ENCODE results near the gene HAUS8. TPM values are rescaled to one million over a fixed set of nuclear protein-coding genes. Genes with fewer than 3 reads are reported as not detected.
A peak's percentile ranks its signal among the peaks of the same experiment; 100 is the strongest.

HAUS8 gene
- total and polyA plus RNA-seq, 4 donors = 4.5 to 15.1 (median 6.5) TPM

GRCh38 chr19:17112700-17113099 lies 37.4 kb upstream of the HAUS8 start:
- intact Hi-C loops (cut with DNase I) = no loop called here
- Histone ChIP-seq H3K27me3 (ENCODE audit: control insufficient read depth in 1 of 2, insufficient read depth in 2 of 2, low read length in 1 of 2) (no peaks in the 10 kb centered on the region), H3K9me3 (ENCODE audit: control insufficient read depth, low read length) (no peaks in the 10 kb centered on the region), H3K4me3 (ENCODE audit: low read length in 2 of 2) (no peak overlapping the region), H3K27ac (ENCODE audit: low read depth in 1 of 2, low read length in 2 of 2) (no peak overlapping the region), H3K36me3 (ENCODE audit: control insufficient read depth in 1 of 2, insufficient read depth in 2 of 2, low read length in 1 of 2) (no peaks in the 10 kb centered on the region), H3K4me1 (ENCODE audit: control insufficient read depth in 1 of 2, insufficient read depth in 2 of 2, low read length in 2 of 2) (peaks cover 0 to 3% of the 10 kb centered on the region in 2 donors)
- WGBS, 2 donors = 85 to 90% methylated on average over 7 of the region's 7 CpGs
- ATAC-seq (ENCODE audit: low FRiP score) (no peak), DNase-seq (peak in 1 of 2 donors; percentile 78)

DNA sequence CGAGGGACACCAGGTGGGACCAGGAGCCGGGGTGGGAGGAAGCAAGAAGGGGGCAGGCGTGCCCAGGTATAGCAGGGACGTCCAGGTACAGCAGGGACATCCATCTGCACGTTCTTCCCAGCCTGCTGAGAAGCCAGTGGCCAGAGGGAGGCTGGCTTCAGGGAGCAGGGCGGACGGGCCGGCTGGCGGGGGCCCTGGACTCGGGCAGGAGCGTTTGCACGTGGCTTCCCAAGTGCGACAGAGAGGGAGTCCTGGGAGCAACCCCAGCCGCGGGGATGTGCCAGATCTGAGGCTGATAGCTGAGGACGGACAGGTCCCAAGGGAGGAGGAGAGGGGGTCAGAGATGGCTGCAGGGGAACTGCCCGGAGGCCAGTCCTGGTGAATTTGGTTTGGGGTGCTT lies 37.0 kb upstream of the HAUS8 start:
- intact Hi-C loops (cut with DNase I) = no loop called here
- Histone ChIP-seq H3K4me3 (ENCODE audit: low read length in 2 of 2) (no peak overlapping the region), H3K4me1 (ENCODE audit: control insufficient read depth in 1 of 2, insufficient read depth in 2 of 2, low read length in 2 of 2) (peaks cover 0 to 3% of the 10 kb centered on the region in 2 donors), H3K27me3 (ENCODE audit: control insufficient read depth in 1 of 2, insufficient read depth in 2 of 2, low read length in 1 of 2) (no peaks in the 10 kb centered on the region), H3K36me3 (ENCODE audit: control insufficient read depth in 1 of 2, insufficient read depth in 2 of 2, low read length in 1 of 2) (no peaks in the 10 kb centered on the region), H3K27ac (ENCODE audit: low read depth in 1 of 2, low read length in 2 of 2) (no peak overlapping the region), H3K9me3 (ENCODE audit: control insufficient read depth, low read length) (no peaks in the 10 kb centered on the region)
- ATAC-seq (ENCODE audit: low FRiP score) = no peak
- DNase-seq = no peak
- 43 to 50% methylated on average over 17 of the region's 17 CpGs for whole genome bisulfite sequencing, 2 donors

DNA sequence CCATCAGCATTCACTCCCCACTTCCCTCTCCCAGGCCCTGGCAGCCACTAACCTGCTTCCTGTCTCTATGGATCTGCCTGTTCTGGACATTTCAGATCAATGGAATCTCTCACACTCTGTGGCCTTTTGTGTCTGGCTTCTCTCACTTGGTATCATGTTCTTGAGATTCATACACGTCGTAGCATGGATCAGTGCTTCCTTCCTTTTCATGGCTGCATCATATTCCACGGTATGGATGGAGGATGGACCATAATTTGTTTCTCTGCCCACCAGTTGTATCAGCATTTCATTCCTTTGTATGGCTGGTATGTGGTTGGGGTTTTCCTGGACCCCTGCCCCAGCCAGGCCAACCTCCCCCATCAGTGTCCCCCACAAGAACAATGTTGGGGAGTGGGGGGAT lies 36.5 kb upstream of the HAUS8 start:
- H3K36me3 ChIP-seq (ENCODE audit: control insufficient read depth in 1 of 2, insufficient read depth in 2 of 2, low read length in 1 of 2) = no peaks in the 10 kb centered on the region
- no peak for DNase-seq
- no peaks in the 10 kb centered on the region for H3K9me3 ChIP-seq (ENCODE audit: control insufficient read depth, low read length)
- H3K4me3 ChIP-seq (ENCODE audit: low read length in 2 of 2) = no peak overlapping the region
- H3K4me1 ChIP-seq (ENCODE audit: control insufficient read depth in 1 of 2, insufficient read depth in 2 of 2, low read length in 2 of 2) = peaks cover 0 to 3% of the 10 kb centered on the region in 2 donors
- ATAC-seq (ENCODE audit: low FRiP score) = no peak
- H3K27me3 ChIP-seq (ENCODE audit: control insufficient read depth in 1 of 2, insufficient read depth in 2 of 2, low read length in 1 of 2) = no peaks in the 10 kb centered on the region
- intact Hi-C loops (cut with DNase I) = no loop called here
- H3K27ac ChIP-seq (ENCODE audit: low read depth in 1 of 2, low read length in 2 of 2) = no peak overlapping the region
- WGBS, 2 donors = 78 to 95% methylated on average over 3 of the region's 3 CpGs

DNA sequence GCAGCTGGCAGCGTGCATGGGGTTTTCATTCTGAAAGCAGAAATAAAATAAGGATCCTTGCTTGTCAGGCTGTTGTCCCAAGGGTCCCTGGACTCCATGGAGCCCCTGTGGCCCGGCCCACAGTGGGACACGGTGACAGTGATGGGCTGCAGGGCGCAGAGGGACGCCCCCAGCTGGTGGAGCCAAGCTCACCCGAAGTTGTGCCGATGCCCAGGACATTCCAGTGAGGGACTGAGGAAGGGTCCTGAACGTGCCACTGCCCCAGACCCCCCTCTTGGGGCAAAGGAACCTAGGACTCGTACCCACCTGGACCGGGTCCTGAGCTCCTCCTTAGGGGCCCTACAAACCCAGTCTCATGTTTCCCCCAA lies 35.3 kb upstream of the HAUS8 start:
- 82 to 85% methylated on average over 10 of the region's 10 CpGs for WGBS, 2 donors
- ATAC-seq (ENCODE audit: low FRiP score) (no peak), DNase-seq (no peak)
- no peak overlapping the region for H3K27ac ChIP-seq (ENCODE audit: low read depth in 1 of 2, low read length in 2 of 2)
- no peak overlapping the region for H3K4me3 ChIP-seq (ENCODE audit: low read length in 2 of 2)
- peaks cover 0 to 3% of the 10 kb centered on the region in 2 donors for H3K4me1 ChIP-seq (ENCODE audit: control insufficient read depth in 1 of 2, insufficient read depth in 2 of 2, low read length in 2 of 2)
- no peaks in the 10 kb centered on the region for H3K9me3 ChIP-seq (ENCODE audit: control insufficient read depth, low read length)
- intact Hi-C loops (cut with DNase I) = no loop called here
- no peaks in the 10 kb centered on the region for H3K27me3 ChIP-seq (ENCODE audit: control insufficient read depth in 1 of 2, insufficient read depth in 2 of 2, low read length in 1 of 2)
- H3K36me3 ChIP-seq (ENCODE audit: control insufficient read depth in 1 of 2, insufficient read depth in 2 of 2, low read length in 1 of 2) = no peaks in the 10 kb centered on the region

GRCh38 chr19:17109962-17110598 lies 34.8 kb upstream of the HAUS8 start:
- H3K4me1 ChIP-seq (ENCODE audit: control insufficient read depth in 1 of 2, insufficient read depth in 2 of 2, low read length in 2 of 2) = peaks cover 0 to 3% of the 10 kb centered on the region in 2 donors

GRCh38 chr19:17109300-17109699 lies 34.0 kb upstream of the HAUS8 start:
- H3K4me1 ChIP-seq (ENCODE audit: control insufficient read depth in 1 of 2, insufficient read depth in 2 of 2, low read length in 2 of 2) = peaks cover 0 to 3% of the 10 kb centered on the region in 2 donors
- 91 to 92% methylated on average over 9 of the region's 9 CpGs for WGBS, 2 donors
- DNase-seq (no peak), ATAC-seq (ENCODE audit: low FRiP score) (no peak)
- H3K36me3 ChIP-seq (ENCODE audit: control insufficient read depth in 1 of 2, insufficient read depth in 2 of 2, low read length in 1 of 2) = no peaks in the 10 kb centered on the region
- no peak overlapping the region for H3K27ac ChIP-seq (ENCODE audit: low read depth in 1 of 2, low read length in 2 of 2)
- H3K27me3 ChIP-seq (ENCODE audit: control insufficient read depth in 1 of 2, insufficient read depth in 2 of 2, low read length in 1 of 2) = no peaks in the 10 kb centered on the region
- no peaks in the 10 kb centered on the region for H3K9me3 ChIP-seq (ENCODE audit: control insufficient read depth, low read length)
- H3K4me3 ChIP-seq (ENCODE audit: low read length in 2 of 2) = no peak overlapping the region
- intact Hi-C loops (cut with DNase I) = loop anchor here (2.0 to 5.0 kb wide), 3 partner anchors 14 to 33 kb away; no protein-coding TSS in a partner anchor

More at GRCh38 chr19:17109962-17110598, 34.8 kb upstream of the HAUS8 start:
- H3K9me3 ChIP-seq (ENCODE audit: control insufficient read depth, low read length) = no peaks in the 10 kb centered on the region
- peak overlapping the region in 1 of 2 donors; percentile 4 for H3K27ac ChIP-seq (ENCODE audit: low read depth in 1 of 2, low read length in 2 of 2)
- WGBS, 2 donors = 85 to 86% methylated on average over 26 of the region's 26 CpGs
- intact Hi-C loops (cut with DNase I) = loop anchor here (2.0 to 5.0 kb wide), 3 partner anchors 15 to 32 kb away; no protein-coding TSS in a partner anchor
- no peaks in the 10 kb centered on the region for H3K36me3 ChIP-seq (ENCODE audit: control insufficient read depth in 1 of 2, insufficient read depth in 2 of 2, low read length in 1 of 2)
- ATAC-seq (ENCODE audit: low FRiP score) (peak; percentile 31), DNase-seq (peak in 1 of 2 donors; percentile 93)
- H3K4me3 ChIP-seq (ENCODE audit: low read length in 2 of 2) = no peak overlapping the region
- H3K27me3 ChIP-seq (ENCODE audit: control insufficient read depth in 1 of 2, insufficient read depth in 2 of 2, low read length in 1 of 2) = no peaks in the 10 kb centered on the region

DNA sequence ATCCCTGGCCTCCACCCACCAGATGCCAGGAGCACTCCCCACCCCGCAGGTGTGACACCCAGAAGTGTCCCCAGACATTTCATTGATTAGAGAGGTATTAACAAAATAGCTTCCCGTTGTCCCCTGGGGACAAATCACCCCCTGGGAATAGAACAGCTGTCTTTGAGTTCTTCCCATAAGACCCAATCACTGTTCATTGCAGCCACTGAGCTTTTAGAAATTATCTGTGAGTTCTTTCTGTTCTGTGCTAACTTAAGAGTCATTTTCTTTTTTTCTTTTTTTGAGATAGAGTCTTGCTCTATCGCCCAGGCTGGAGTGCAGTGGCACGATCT lies 33.2 kb upstream of the HAUS8 start:
- H3K4me1 ChIP-seq (ENCODE audit: control insufficient read depth in 1 of 2, insufficient read depth in 2 of 2, low read length in 2 of 2) = no peaks in the 10 kb centered on the region
- WGBS, 2 donors = 25 to 33% methylated on average over 4 of the region's 4 CpGs
- intact Hi-C loops (cut with DNase I) = loop anchor here (2.0 to 5.0 kb wide), 3 partner anchors 14 to 34 kb away; no protein-coding TSS in a partner anchor

DNA sequence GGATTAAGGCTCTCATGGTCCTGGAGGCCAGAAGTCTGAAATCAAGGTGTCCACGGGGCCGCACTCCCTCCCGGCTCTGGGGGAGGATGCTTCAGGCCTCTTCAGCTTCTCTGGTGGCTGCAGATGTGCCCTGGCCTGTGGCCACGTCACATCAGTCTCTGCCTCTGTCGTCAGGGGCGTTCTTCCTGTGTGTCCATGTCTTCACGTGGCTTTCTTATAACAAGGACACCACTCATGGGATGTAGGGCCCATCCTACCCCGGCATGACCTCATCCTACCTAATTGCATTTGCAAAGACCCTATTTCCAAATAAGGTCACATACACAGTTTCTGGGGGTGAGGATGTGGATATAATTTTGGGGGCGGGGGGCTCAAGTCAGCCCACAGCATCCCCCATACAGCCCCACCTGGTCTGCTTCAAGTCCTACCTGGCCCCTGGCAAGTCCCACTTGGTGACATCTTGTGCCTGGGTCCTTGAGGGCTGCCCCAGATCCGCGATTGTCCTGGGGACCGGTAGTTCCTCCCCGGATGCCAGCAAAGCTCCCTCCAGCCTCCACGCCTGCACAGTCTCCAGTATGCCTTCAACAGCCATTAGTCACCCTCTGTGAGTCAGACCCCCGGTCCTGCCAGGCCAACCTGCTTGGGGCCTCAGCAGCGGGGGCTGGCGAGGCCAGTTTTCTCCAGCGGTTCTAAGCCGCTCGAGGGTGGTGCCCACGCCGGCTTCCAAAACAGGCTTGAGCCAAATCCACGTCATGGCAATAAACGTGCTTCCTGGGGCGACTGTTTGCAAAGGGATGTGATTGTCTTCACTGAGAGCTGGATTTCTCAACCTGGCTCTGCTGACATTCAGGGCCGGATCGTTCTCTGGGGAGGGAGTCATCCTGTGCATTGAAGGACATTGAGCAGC lies 32.5 kb upstream of the HAUS8 start:
- Histone ChIP-seq H3K9me3 (ENCODE audit: control insufficient read depth, low read length) (no peaks in the 10 kb centered on the region), H3K4me3 (ENCODE audit: low read length in 2 of 2) (no peak overlapping the region), H3K4me1 (ENCODE audit: control insufficient read depth in 1 of 2, insufficient read depth in 2 of 2, low read length in 2 of 2) (no peaks in the 10 kb centered on the region), H3K36me3 (ENCODE audit: control insufficient read depth in 1 of 2, insufficient read depth in 2 of 2, low read length in 1 of 2) (no peaks in the 10 kb centered on the region), H3K27me3 (ENCODE audit: control insufficient read depth in 1 of 2, insufficient read depth in 2 of 2, low read length in 1 of 2) (no peaks in the 10 kb centered on the region), H3K27ac (ENCODE audit: low read depth in 1 of 2, low read length in 2 of 2) (peak overlapping the region; percentile 69 to 91)
- peak; percentile 97 for DNase-seq
- ATAC-seq (ENCODE audit: low FRiP score) = peak; percentile 93
- 20% methylated on average over 27 of the region's 27 CpGs for WGBS, 2 donors
- intact Hi-C loops (cut with DNase I) = loop anchor here (2.0 to 5.0 kb wide), 3 partner anchors 13 to 35 kb away; no protein-coding TSS in a partner anchor

More for the DNA sequence above, 33.2 kb upstream of the HAUS8 start:
- DNase-seq (no peak), ATAC-seq (ENCODE audit: low FRiP score) (no peak)
- no peaks in the 10 kb centered on the region for H3K36me3 ChIP-seq (ENCODE audit: control insufficient read depth in 1 of 2, insufficient read depth in 2 of 2, low read length in 1 of 2)
- no peaks in the 10 kb centered on the region for H3K27me3 ChIP-seq (ENCODE audit: control insufficient read depth in 1 of 2, insufficient read depth in 2 of 2, low read length in 1 of 2)
- H3K4me3 ChIP-seq (ENCODE audit: low read length in 2 of 2) = no peak overlapping the region
- no peaks in the 10 kb centered on the region for H3K9me3 ChIP-seq (ENCODE audit: control insufficient read depth, low read length)
- H3K27ac ChIP-seq (ENCODE audit: low read depth in 1 of 2, low read length in 2 of 2) = peak overlapping the region; percentile 64
